ENCODE data around the gene C3orf18.
"Not testable (repeated sequence)": the region's sequence is repeated elsewhere in the genome, so short reads cannot be mapped to it uniquely, and the experiment has no call there.

DNA sequence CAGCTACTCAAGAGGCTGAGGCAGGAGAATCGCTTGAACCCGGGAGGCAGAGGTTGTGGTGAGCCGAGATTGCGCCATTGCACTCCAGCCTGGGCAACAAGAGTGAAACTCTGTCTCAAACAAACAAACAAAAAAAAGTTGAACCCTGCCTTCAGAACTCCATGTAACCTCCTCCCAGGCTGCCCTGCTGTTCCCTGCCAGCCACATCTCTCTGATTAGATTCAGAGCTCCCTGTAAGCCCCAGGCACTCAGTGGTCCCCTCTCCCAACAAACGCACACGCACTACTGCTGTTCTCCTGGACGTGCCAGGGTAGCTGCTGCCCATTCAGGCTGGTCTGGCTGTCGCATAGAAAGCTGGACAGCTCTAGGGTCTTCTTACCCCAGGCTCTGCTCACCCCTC is 54.6 kb downstream of the C3orf18 start:
- TF ChIP-seq POLR2AphosphoS5 (IDR thresholded peaks at IDR 0.05; ENCODE audit: insufficient read depth in 1 of 2, low read depth in 1 of 2) = not testable (repeated sequence)
- TF ChIP-seq, protein P1, sequence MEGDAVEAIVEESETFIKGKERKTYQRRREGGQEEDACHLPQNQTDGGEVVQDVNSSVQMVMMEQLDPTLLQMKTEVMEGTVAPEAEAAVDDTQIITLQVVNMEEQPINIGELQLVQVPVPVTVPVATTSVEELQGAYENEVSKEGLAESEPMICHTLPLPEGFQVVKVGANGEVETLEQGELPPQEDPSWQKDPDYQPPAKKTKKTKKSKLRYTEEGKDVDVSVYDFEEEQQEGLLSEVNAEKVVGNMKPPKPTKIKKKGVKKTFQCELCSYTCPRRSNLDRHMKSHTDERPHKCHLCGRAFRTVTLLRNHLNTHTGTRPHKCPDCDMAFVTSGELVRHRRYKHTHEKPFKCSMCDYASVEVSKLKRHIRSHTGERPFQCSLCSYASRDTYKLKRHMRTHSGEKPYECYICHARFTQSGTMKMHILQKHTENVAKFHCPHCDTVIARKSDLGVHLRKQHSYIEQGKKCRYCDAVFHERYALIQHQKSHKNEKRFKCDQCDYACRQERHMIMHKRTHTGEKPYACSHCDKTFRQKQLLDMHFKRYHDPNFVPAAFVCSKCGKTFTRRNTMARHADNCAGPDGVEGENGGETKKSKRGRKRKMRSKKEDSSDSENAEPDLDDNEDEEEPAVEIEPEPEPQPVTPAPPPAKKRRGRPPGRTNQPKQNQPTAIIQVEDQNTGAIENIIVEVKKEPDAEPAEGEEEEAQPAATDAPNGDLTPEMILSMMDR (IDR thresholded peaks at IDR 0.05) = not testable (repeated sequence)

All from vagina (tissue), 2 donors.